ENCODE measurements around the gene SORD.
A peak's percentile ranks its signal among the peaks of the same experiment; 100 is the strongest.
"Not testable (repeated sequence)": the region's sequence is repeated elsewhere in the genome, so short reads cannot be mapped to it uniquely, and the experiment has no call there.

Gene SORD

GRCh38 chr15:45022871-45023658 lies at the start of gene SORD:
SORD (plus strand) TSS chr15:45023195; CDS start chr15:45023284, 89 bp downstream.
- peak; percentile 85 to 89 for DNase-seq
- TF ChIP-seq POLR2A (IDR thresholded peaks at IDR 0.05; ENCODE audit: low read length) (peak; percentile 19), GATA1 (IDR thresholded peaks at IDR 0.05; ENCODE audit: low read depth, low read length) (no peak)

GRCh38 chr15:44976183-44976582 lies 46.8 kb upstream of the SORD start:
- not testable (repeated sequence) for DNase-seq

- not testable (repeated sequence) for DNase-seq
Measured at GRCh38 chr15:44977781-44978180, 45.2 kb upstream of the SORD start.

DNA sequence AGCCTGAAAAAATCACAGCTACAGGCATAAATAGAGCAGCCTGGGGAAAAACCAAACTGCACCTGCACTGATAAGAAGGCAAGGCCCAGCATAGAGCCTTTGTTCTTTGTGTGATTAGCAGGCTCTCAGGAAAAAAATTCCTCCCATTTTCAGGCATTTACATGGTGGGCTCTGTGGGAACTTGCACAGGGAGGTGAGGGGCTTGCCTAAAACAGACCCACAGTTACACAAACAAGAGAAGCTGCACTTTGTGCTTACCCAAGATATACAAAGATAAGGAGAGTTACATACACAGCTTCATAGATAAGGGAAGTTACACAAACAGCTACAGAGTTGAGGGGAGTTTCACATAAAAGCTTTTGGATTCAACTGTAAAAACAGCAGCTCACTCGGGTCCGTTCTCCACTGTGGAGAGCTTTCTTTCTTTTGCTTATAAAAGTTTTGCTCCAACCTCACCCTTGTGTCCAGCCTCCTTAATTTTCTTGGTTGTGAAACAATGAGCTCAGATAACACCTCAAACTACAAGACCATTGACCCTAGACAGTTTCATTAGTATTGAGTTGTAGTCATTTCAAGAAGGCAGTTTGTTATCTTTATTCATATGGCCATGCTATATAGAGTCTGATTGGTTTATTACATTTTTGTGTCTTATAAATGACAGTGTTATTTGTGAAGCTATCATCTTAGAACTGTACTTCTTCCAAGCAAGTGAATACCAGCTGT lies 43.2 kb upstream of the SORD start:
- not testable (repeated sequence) for DNase-seq

GRCh38 chr15:44984144-44984543 lies 38.9 kb upstream of the SORD start:
- not testable (repeated sequence) for DNase-seq

DNA sequence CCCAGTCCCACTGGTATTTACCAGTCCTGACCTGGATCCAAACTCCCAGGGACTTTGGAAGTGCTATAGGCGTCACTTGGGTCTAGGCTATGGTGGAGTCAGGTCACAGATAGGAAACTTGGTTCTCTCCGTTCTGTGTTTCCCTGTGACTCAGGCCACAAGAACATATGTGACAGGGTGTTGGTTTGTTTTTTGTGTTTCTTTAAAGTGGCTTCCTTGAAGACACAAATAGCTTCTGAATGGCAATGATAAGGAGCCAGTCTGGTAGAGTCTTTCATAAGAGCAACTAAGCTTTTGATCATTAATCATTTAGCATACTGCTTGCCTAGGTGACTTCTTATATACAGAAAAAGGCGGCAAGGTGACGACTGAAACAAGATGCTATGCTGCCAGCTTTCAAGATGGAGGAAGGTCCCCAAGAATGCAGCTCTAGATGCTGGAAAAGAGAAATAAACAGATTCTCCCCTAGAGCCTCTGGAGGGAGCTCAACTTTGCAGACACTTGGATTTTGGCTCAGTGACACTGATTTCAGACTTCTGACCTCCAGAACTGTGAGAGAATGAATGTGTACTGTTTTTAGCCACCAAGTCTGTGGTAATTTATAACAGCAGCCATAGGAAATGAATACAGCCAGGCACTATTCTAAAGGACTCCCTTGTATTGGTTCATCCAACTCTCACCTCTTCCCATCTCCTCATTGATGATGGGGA lies 36.5 kb upstream of the SORD start:
- not testable (repeated sequence) for DNase-seq

GRCh38 chr15:44987711-44988110 lies 35.3 kb upstream of the SORD start:
- DNase-seq, result not testable (repeated sequence)

- DNase-seq, result not testable (repeated sequence)
Measured at GRCh38 chr15:44988184-44988869, 34.7 kb upstream of the SORD start.

DNA sequence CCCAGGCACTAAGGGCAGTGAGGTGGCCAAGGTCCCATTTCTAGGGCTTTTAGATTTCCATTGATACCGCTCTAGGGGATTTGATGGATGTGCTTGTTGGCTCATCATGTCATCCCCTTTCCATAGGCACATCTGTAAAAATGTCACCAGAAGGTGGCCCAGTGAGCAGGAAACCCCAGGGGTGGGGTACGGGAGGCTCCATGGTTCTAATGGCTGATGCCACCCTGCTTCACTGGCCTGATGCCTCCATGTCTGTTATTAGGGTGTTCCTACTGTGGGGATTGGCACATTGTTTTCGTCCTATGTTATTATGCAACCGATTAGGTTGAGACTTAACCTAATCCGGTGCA lies 34.1 kb upstream of the SORD start:
- peak; percentile 15 to 22 for DNase-seq

- DNase-seq, result not testable (repeated sequence)
Measured at GRCh38 chr15:44997632-44998031, 25.4 kb upstream of the SORD start.

GRCh38 chr15:44999105-44999504 lies 23.9 kb upstream of the SORD start:
- DNase-seq, result no peak
- TF ChIP-seq POLR2A (IDR thresholded peaks at IDR 0.05; ENCODE audit: low read length), result no peak
- TF ChIP-seq GATA1 (IDR thresholded peaks at IDR 0.05; ENCODE audit: low read depth, low read length), result no peak

- not testable (repeated sequence) for DNase-seq
Measured at GRCh38 chr15:45001180-45001579, 21.8 kb upstream of the SORD start.

DNA sequence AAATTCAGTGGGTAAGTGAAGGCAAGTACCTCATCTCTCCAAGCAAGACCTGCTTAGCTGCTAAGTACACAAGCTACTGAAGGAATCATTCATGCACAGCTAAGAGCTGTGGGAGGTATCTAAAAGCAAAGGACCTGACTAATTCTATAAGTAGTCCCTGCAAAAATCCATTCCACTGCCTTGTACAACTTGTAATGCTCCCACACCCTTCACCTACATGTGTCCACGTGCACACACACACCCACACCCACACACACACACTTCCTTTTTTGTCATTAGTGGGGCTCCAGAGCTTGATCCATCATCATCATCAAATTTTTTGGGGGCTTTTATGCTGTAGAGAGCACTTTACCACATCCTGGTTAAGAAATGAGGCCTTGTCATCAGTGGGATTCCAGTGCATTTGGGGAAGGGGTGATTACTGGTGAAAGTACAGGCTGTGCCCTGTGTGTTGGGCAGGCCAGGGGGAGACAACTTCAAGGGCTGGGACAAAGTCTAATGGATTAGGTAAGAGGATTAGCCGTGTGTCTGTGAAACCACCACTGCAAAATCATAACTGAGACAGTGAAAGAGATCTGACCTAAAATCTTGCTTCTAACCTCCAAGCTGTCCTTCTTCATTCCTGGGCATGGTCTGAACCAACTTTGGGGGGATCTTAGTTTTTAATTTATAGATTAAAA lies 19.1 kb upstream of the SORD start:
- not testable (repeated sequence) for DNase-seq

GRCh38 chr15:45004590-45005175 lies 18.3 kb upstream of the SORD start:
- DNase-seq, result not testable (repeated sequence)

GRCh38 chr15:45009046-45009445 lies 13.9 kb upstream of the SORD start:
- TF ChIP-seq GATA1 (IDR thresholded peaks at IDR 0.05; ENCODE audit: low read depth, low read length), result no peak
- no peak for DNase-seq

DNA sequence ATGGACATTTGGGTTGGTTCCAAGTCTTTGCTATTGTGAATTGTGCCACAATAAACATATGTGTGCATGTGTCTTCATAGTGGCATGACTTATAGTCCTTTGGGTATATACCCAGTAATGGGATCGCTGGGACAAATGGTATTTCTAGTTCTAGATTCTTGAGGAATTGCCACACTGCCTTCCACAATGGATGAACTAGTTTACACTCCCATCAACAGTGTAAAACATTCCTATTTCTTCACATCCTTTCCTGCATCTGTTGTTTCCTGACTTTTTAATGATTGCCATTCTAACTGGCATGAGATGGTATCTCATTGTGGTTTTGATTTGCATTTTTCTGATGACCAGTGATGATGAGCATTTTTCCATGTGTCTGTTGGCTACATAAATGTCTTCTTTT lies 7.9 kb upstream of the SORD start:
- DNase-seq, result not testable (repeated sequence)

DNA sequence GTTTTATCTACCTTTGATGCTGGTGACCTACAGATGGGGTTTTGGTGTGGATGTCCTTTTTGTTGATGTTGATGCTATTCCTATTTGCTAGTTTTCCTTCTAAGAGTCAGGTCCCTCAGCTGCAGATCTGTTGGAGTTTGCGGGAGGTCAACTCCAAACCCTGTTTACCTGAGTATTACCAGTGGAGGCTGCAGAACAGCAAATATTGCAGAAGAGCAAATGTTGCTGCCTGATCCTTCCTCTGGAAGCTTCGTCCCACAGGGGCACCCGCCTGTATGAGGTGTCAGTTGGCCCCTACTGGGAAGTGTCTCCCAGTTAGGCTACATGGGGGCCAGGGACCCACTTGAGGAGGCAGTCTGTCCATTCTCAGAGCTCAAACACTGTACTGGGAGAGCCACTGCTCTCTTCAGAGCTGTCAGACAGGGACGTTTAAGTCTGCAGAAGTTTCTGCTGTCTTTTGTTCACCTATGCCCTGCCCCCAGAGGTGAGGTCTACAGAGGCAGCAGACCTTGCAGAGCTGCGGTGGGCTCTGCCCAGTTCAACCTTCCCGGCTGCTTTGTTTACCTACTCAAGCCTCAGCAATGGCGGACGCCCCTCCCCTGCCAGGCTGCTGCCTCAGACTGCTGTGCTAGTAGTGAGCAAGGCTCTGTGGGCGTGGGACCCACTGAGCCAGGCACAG lies 2.6 kb upstream of the SORD start:
- DNase-seq, result not testable (repeated sequence)

DNA sequence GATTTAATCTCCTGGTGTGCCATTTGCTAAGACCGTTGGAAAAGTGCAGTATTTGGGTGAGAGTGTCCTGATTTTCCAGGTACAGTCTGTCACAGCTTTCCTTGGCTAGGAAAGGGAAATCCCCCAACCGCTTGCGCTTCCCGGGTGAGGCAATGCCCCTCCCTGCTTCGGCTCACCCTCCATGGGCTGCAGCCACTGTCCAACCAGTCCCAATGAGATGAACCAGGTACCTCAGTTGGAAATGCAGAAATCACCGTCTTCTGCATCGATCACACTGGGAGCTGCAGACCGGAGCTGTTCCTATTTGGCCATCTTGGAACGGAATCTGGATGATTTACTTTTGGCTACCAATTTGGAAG lies 2.1 kb upstream of the SORD start:
- DNase-seq, result not testable (repeated sequence)
